ENCODE results near the gene C10orf67. TPM values are rescaled to one million over a fixed set of nuclear protein-coding genes. Genes with fewer than 3 reads are reported as not detected.

The C10orf67 gene
- total and polyA plus RNA-seq, 11 donors: 0.12 to 1.00 (median 0.43) TPM

DNA sequence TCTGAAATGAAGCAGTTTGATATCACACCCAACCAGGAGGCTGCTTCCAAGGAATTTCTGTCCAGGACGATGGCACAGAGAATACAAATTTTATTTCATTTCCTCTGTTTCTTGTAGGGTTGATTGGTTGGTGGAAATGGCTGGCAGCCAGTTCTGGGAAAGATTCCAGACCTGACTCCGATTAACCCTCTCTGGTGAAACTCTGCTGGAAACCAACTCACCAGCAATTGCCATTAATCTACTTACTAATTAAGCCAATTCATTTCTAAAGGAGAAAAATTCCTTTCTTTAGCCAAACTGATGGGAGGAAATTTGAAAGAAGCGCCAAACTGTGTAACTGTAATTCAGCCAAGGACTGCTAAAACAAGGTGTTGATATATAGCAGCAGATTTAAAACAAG, 141.8 kb downstream of the C10orf67 start:
- peaks cover 10 to 89% (median 67%) of the 10 kb centered on the region in 9 donors for H3K27me3 ChIP-seq
- no peaks in the 10 kb centered on the region for H3K9me3 ChIP-seq
- peaks cover 0 to 8% (median 0%) of the 10 kb centered on the region in 12 donors for H3K4me1 ChIP-seq
- ATAC-seq (no peak), DNase-seq (no peak)
- no peak for TF ChIP-seq POLR2A (IDR thresholded peaks at IDR 0.05)
- TF ChIP-seq, protein P1, sequence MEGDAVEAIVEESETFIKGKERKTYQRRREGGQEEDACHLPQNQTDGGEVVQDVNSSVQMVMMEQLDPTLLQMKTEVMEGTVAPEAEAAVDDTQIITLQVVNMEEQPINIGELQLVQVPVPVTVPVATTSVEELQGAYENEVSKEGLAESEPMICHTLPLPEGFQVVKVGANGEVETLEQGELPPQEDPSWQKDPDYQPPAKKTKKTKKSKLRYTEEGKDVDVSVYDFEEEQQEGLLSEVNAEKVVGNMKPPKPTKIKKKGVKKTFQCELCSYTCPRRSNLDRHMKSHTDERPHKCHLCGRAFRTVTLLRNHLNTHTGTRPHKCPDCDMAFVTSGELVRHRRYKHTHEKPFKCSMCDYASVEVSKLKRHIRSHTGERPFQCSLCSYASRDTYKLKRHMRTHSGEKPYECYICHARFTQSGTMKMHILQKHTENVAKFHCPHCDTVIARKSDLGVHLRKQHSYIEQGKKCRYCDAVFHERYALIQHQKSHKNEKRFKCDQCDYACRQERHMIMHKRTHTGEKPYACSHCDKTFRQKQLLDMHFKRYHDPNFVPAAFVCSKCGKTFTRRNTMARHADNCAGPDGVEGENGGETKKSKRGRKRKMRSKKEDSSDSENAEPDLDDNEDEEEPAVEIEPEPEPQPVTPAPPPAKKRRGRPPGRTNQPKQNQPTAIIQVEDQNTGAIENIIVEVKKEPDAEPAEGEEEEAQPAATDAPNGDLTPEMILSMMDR (IDR thresholded peaks at IDR 0.05): no peak
- no peak overlapping the region for H3K4me3 ChIP-seq
- intact Hi-C loops (cut with DNase I): no loop called here
- no peak overlapping the region for H3K27ac ChIP-seq
- 3 to 5% (median 4%) methylated on average over 3 of the region's 3 CpGs for WGBS, 4 donors
- H3K36me3 ChIP-seq: no peaks in the 10 kb centered on the region

DNA sequence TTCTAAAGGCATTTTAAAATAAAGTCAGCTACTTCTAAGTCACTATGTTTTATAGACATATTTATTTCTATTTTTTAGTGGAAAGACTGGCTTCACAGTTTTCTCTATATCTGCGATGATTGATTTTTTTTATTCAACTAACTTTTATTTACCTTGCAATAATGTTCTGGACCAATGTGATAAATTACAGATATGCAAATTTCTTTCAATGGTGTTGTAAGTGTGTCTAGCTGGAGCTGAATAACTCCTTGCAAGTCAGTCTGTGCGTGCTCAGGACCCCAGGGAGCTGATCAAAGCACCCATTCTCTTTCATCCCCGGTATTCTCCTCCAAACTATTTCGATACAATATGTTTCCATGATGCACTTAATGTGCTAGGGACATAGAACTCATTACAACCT, 142.8 kb downstream of the C10orf67 start:
- peaks cover 0 to 8% (median 0%) of the 10 kb centered on the region in 12 donors for H3K4me1 ChIP-seq
- intact Hi-C loops (cut with DNase I): no loop called here
- H3K27ac ChIP-seq: no peak overlapping the region
- WGBS, 4 donors: 5 to 15% (median 9%) methylated on average over 4 of the region's 4 CpGs
- DNase-seq (no peak), ATAC-seq (no peak)
- no peak for TF ChIP-seq POLR2A (IDR thresholded peaks at IDR 0.05)
- TF ChIP-seq, protein P1 (IDR thresholded peaks at IDR 0.05): no peak
- peaks cover 10 to 97% (median 67%) of the 10 kb centered on the region in 9 donors for H3K27me3 ChIP-seq
- H3K9me3 ChIP-seq: no peaks in the 10 kb centered on the region
- H3K36me3 ChIP-seq: no peaks in the 10 kb centered on the region
- H3K4me3 ChIP-seq: no peak overlapping the region

DNA sequence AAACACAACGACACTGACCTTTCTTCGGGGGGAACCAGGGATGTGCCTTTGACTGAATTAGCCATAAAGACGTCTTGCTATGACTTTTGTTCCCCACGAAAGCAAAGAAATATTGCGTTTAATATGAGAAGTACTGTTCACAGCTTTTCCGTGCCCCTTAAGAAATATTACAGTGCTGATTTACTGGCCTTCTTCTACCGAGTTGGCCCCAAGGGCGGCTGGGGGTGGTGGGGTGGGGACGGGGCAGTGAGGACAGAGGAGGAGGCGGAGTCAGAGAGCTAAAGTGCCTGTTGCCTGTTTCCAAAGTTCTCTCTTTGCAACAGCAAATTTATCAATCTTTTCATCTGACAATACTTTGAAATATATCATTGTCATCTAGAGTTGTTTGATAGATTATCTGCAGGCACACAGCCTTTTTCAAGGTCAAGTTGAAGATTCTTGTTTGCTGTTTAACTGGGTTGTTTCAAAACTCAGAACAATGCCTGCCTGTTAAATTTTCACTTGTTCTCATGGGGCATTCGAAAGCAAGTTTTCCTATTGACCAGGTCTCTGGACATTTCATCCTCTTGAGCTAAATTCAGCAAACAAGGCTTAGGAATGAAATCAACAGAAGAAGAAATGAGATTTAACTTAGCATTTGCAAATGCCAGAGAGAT, 143.5 kb downstream of the C10orf67 start:
- peaks cover 10 to 98% (median 70%) of the 10 kb centered on the region in 9 donors for H3K27me3 ChIP-seq
- TF ChIP-seq, protein P1 (IDR thresholded peaks at IDR 0.05): no peak
- TF ChIP-seq POLR2A (IDR thresholded peaks at IDR 0.05): no peak

DNA sequence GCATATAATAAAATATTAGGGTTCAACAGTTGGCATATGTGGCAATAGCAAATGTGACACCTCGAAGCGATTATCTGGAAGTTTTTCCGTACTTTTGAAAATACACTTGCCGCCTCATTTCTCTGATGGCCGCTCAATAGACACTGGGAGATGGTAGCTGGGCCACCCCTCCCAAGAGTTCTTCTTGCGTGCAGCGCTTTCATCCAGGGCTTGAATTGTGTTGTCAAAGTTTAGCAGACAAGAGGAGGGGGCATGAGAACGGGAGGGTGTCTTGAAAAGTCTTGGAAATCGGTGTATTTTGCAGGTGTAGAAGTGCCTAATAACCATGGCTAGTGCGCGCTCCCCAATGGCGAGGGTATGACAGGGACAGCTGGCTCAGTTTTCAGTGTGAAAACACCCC, 144.0 kb downstream of the C10orf67 start:
- WGBS, 4 donors: 3 to 11% (median 6%) methylated on average over 12 of the region's 12 CpGs
- Histone ChIP-seq H3K27me3 (peaks cover 10 to 98% (median 75%) of the 10 kb centered on the region in 9 donors), H3K4me1 (peaks cover 0 to 9% (median 0%) of the 10 kb centered on the region in 12 donors), H3K36me3 (no peaks in the 10 kb centered on the region), H3K27ac (no peak overlapping the region), H3K9me3 (no peaks in the 10 kb centered on the region), H3K4me3 (no peak overlapping the region)
- DNase-seq: no peak
- intact Hi-C loops (cut with DNase I): no loop called here
- TF ChIP-seq, protein P1 (IDR thresholded peaks at IDR 0.05): no peak
- TF ChIP-seq POLR2A (IDR thresholded peaks at IDR 0.05): no peak
- ATAC-seq: no peak

More for the DNA sequence above, 143.5 kb downstream of the C10orf67 start:
- DNase-seq (no peak), ATAC-seq (no peak)
- Histone ChIP-seq H3K36me3 (no peaks in the 10 kb centered on the region), H3K4me1 (peaks cover 0 to 8% (median 0%) of the 10 kb centered on the region in 12 donors), H3K27ac (no peak overlapping the region), H3K9me3 (no peaks in the 10 kb centered on the region), H3K4me3 (no peak overlapping the region)
- WGBS, 4 donors: 2 to 7% (median 4%) methylated on average over 11 of the region's 11 CpGs
- intact Hi-C loops (cut with DNase I): no loop called here
